Kidney tubule cell (primary cell): ENCODE data around the gene KRT39.
A peak's percentile ranks its signal among the peaks of the same experiment; 100 is the strongest.

ENCODE experiments used
- DNase-seq: peaks from one replicate; pipeline ENCODE4 v3.0.0-alpha.2; 2018; ENCODE audit warnings: low spot score

Gene KRT39

GRCh38 chr17:40938981-40939380 lies 27.8 kb downstream of the KRT39 start:
- no peak for DNase-seq

GRCh38 chr17:40937384-40937819 lies 29.3 kb downstream of the KRT39 start, which contains the start of gene KRT23:
Gene KRT23 (minus strand): TSS chr17:40937646. CDS start chr17:40936603, 1,043 bp downstream.
- DNase-seq: peak; percentile 61

DNA sequence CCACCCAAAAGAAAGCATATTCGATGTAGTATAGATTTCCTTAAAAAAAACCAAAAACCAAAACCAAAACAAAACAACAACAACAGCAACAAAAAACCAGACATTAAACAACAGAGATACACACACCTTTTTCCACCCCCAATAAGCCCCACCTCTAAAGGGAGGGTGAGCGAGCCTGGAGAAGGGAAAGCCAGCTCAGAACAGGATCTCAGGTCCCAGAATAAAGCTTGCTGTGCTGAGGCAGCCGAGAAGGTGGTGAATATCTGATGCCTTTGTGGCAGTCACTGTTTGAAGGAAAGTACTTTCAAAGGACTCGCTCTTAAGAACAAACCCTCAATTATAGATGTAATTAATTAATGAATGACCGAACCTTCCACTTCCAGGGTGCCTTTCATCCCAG lies 29.8 kb downstream of the KRT39 start:
- DNase-seq: peak; percentile 50

DNA sequence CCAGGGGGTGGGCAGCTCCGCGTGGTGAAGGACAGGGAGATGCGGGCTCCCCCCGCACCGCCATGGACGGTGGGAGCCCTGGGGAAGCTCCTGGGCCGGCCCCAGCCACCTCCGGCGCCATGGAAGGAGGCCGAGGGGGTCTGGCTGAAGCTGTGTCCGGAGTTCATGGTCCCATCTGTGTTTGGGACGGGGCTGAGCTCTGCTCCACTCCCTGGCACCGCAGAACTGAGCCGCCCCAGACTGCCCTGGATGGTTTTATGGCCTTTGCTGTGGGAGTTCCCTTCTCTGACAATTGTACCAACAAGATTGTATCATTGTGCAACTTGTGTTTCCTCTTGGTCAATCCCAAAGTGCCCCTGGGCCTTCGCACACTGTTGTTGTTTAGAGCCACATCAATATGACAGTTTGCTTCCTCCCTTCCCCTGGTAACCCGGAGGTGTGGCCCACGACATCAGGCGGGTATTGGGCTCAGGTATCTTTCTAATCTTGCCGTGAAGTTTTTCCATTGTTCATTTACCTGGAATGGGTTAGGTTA lies 30.2 kb downstream of the KRT39 start:
- DNase-seq: peak; percentile 29

DNA sequence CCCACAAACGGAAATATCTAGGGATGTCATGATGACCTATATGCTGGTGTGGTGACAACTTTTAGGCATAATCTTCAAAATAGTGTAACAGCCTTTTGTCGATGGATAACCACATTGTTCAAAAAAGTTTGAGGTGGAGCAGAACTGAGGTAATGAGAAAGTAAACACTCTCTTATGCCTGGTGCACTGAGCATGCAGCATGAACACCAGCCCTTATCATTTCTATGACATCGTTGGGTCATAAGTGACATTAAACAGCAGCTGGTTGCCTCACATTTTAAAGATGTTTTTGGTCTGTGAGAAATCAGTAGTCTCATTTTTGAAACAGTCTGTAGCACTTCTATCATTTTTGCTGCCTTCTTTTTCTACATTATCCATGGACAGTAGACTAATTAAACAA lies 31.1 kb downstream of the KRT39 start:
- peak; percentile 39 for DNase-seq

- peak; percentile 97 for DNase-seq
Observed at GRCh38 chr17:40932608-40933007, 34.1 kb downstream of the KRT39 start.

DNA sequence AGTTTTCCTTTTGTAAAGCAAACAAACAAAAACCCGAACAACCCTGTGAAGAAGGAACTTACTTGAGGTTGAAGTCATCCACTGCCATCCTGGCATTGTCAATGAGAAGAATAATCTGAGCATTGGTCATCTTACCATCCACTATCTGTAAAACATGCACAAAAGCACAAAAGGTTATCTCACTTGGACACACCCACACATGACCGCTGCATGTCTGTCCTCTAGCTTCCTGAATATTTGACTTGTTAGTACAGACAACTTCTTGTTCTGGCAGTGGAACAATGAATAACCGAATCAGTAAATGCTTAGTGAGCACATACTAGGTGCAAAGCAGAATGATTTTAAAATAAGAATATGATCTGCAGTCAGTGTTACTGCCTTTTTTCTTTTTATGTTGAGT lies 35.4 kb downstream of the KRT39 start:
- peak; percentile 84 for DNase-seq

DNA sequence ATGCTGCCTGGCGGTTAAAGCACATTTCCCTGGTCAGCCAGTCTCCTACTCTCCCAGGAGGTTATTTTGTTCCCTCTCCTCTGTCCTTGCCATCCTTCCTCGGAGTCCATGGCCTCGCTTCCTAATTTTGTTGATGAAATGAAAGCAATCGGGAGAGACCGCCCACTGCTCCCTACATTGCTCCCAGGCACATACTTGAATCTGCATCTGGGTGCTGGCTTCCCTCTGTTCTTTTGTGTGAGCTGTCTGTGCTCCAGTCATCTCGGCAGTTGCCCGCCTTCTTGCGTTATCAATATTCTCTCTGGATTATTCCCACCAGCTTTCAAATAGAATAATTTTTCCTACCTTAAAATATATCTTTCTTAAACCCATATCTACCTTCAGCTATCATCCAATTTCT lies 40.4 kb downstream of the KRT39 start:
- no peak for DNase-seq

GRCh38 chr17:40922239-40922638 lies 44.5 kb downstream of the KRT39 start:
- DNase-seq: peak; percentile 93

DNA sequence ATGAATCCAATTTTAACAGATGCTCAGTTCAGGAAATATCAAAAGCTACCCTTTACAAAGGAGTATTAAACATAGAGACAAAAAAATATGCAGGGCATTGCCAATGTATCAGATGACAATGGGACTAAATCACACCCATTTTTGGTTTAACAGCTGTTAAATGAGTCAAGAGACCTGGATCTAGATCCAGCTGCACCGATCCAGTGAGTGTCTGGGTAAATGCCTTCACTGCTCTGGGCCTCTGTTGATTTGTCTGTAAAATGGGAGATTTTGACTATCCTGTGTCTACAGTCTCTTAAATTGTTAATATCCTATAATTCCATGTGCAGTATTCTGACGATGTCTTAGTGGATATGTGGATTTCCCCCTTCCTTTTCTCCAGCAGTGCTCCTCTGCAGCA lies 45.7 kb downstream of the KRT39 start:
- no peak for DNase-seq

- peak; percentile 65 for DNase-seq
Observed at GRCh38 chr17:40917116-40917515, 49.6 kb downstream of the KRT39 start.

DNA sequence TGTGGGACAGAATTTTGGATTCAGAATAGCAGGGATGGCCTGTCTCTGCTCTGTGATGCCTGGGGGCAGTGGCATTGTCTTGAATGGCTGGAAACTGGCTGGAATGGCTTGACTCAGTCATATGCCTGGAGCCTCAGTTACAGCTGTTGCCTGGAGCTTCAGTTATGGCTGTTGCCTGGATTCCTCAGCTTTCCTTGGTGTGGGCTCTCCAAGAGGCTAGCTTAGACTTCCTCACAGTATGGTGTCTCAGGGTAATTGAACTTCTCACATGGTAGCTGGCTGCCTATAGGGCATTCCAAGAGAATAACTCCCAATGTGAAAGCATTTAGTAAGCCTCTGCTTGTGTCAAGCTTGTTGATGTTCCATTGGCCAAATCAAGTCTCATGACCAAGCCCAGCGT lies 50.4 kb downstream of the KRT39 start:
- DNase-seq: peak; percentile 22

DNA sequence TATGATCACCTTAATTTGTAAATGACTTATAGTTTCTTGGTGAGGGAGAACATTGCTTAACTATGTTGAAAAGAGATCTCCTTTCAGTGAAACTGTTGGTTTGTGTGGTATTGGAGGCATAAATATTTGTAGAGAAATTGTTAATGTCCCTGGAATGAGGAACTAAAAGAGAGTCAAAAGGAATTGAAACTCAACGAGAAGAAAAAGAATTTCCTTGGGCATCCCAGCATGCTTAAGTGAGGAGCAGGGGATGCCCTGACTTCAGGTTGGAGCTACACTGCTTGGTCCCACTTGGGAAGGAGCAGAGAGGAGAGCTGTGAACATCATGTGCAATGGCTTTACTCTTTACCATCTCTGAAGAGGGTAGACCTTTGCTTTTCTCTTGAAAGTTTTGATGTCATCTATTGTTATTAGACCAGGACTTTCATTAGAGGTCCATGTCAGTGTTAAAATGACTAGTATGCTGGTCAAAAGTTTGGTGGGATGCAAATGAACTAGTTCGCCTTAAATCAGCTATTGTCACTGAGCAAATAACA lies 51.0 kb downstream of the KRT39 start:
- DNase-seq: peak; percentile 94

- peak; percentile 100 for DNase-seq
Observed at GRCh38 chr17:40915199-40915661, 51.5 kb downstream of the KRT39 start.

DNA sequence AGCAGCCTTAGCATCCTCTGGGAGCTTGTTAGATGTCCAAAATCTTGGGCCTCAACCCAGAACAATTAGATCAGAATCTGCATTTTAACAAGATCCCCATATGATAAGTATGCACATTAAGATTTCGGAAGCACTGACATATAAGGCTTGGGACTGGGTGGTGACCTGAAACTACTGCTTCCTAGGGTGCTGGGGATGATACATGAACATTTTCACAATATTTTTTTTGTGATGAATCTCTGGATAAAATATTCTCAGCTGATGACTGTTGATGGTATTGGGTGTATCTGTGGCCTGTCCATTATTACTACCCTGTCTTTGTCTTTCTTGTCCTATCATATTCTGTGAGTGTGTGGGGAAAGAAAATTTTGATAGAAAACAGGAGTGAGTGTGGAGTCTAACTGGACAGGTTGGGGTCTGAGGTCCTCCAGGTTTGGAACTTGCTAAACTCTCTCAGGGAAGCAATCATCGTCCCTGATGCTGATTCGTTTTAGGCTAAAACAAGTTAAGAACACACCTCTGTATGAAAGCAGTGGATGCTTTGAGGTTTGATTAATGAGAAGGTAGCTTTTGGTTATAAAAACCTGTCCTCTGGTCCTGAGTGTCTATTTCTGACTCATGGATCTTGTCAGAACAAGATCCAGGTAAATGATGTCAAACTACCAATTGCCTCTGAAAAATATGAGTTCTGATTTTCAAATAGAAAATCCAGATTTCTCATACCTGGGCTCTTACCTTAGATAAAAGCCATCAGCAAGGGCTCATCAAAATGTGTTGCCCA lies 52.5 kb downstream of the KRT39 start:
- peak; percentile 38 for DNase-seq

DNA sequence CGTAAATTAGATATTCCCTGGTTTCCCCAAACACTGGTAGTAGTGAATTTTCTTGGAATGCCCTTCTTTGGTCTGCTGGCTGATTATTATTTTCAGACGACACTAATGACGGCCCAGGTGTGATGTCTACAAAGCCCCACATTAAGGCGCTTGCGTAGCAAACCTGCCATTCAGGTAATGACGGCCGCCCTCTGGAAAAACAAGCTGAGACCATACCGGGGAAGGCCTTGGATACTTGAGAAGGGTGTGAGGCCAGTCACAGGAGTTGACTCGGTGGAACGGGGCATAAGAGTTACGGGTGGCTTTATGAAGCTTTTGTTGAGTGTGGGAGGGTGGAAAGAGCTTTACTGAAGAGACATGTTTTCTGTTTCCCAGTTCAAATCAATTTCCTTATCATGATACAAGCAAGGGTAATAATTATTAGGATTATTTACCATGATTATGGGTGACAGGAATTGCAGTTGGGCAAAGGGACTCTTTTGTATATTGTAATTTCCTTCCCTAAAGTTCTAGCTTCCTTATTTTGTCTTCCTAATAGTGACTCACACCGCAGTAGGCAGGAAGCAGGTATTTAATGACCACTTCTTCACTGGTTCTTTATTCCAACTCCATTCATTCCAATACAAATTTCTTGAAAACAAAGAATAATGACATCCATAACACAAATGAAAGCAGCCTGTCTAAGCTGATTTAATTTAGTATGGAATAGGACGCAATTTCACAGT lies 54.1 kb downstream of the KRT39 start:
- peak; percentile 69 for DNase-seq

DNA sequence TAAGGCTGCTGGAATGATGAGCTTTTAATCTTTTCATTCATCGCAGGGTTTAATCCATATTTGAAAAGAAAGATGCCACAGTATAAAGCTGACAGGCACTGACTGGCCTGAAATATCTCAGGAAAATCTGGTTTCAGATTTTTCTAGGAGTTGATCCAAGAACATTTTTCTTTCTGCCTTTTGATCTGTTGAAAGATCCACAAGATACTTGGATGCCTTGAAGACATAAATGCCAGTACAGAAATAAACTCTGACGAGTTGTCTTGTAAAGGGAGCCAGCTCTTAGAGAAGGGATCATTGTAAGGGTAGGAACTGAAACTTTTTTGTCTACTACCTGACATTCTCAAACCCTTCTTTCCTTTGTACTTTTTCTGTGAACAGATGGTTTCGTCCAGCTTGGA lies 56.3 kb downstream of the KRT39 start:
- DNase-seq: no peak

DNA sequence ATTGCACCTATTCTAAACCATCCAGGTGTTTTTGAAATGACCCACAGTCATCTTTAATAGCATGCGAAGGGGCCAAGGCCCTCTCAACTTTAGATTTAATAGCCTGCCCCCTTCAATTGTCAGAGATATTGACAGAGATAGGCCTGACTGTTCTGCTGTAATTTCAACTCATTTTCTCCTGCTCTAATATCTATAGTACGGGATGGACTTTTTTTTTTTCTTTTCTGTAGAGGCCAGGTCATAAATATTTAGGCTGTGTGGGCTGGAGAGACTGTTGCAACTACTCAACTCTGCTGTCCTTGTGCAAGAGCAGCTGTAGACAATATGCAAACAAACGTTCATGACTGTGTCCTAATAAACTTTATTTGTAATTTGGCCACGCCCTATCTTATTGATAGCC lies 57.0 kb downstream of the KRT39 start:
- no peak for DNase-seq

GRCh38 chr17:40909351-40909750 lies 57.4 kb downstream of the KRT39 start:
- peak; percentile 98 for DNase-seq
